Heart right ventricle (tissue), 16 donors: Measurements from ENCODE around the gene RBBP4. TPM values are rescaled to one million over a fixed set of nuclear protein-coding genes. Genes with fewer than 3 reads are reported as not detected.

Experiments used
- ATAC-seq, 8 donors: fragments of 200-7000 bp; cut with Tn5 transposase; one replicate each; pipeline ENCODE4 v1.9.1; 2020; ENCODE audit warnings: mild to moderate bottlenecking in 8 of 8, moderate library complexity in 8 of 8, moderate number of reproducible peaks in 1 of 8
- DNase-seq, 2 donors: peaks; one replicate each; pipeline ENCODE4 v3.0.0-alpha.2; 2020
- H3K27ac ChIP-seq, 10 donors: fragments of 200-600 bp; sonication (generic) in 2 of 10; one replicate each; pipeline versions ENCODE4 v1.5.0 to v1.8.0; 2020 to 2022; ENCODE audit warnings: mild to moderate bottlenecking in 3 of 10
- H3K27me3 ChIP-seq, 7 donors: fragments of 200-600 bp; one replicate each; pipeline ENCODE4 v1.8.0; 2021 to 2022; ENCODE audit warnings: mild to moderate bottlenecking in 2 of 7
- H3K36me3 ChIP-seq, 9 donors: fragments of 200-600 bp; sonication (generic) in 1 of 9; one replicate each; pipeline versions ENCODE4 v1.5.0 to v1.8.0; 2020 to 2022; ENCODE audit warnings: mild to moderate bottlenecking in 2 of 9
- H3K4me1 ChIP-seq, 9 donors: fragments of 200-600 bp; sonication (generic) in 1 of 9; one replicate each; pipeline versions ENCODE4 v1.5.0 to v1.8.0; 2020 to 2022; ENCODE audit warnings: mild to moderate bottlenecking in 4 of 9
- H3K4me3 ChIP-seq, 10 donors: fragments of 200-600 bp; sonication (generic) in 2 of 10; one replicate each; pipeline versions ENCODE4 v1.5.0 to v1.8.0; 2020 to 2022; ENCODE audit warnings: mild to moderate bottlenecking in 7 of 10, moderate library complexity in 2 of 10
- H3K9me3 ChIP-seq, 11 donors: fragments of 200-600 bp in 10 of 11; sonication (generic) in 2 of 11; one replicate each; pipeline versions ENCODE4 v1.5.0 to v1.8.0; 2013 to 2022; ENCODE audit warnings: mild to moderate bottlenecking in 2 of 11, control low read depth in 1 of 11, moderate library complexity in 1 of 11
- CTCF ChIP-seq, 9 donors: fragments of 200-600 bp; sonication (generic) in 2 of 9; IDR thresholded peaks; one replicate each; pipeline versions ENCODE4 v1.5.0 to v1.8.0; 2021 to 2022; ENCODE audit warnings: antibody characterized with exemption in 9 of 9, mild to moderate bottlenecking in 5 of 9, moderate library complexity in 1 of 9
- WGBS, 2 donors: extraction: QIAGEN DNeasy Blood & Tissue Kit; methylation state at CpG; one replicate each; pipeline ENCODE4 v1.1.7; 2013; ENCODE audit warnings: inconsistent platforms in 1 of 2; 5-methylcytosine and 5-hydroxymethylcytosine counted together
- intact Hi-C, 10 donors: fragments of 100-400 bp; cut with DNase I; formaldehyde crosslinking; loops; one replicate each; pipeline versions ENCODE4 v1.11.1 to v1.14.2; 2022
- polyA plus RNA-seq, 2 donors: library from polyadenylated mRNA; stranded (reverse); fragments of 200-250 nt; gene quantifications; one replicate each; pipeline ENCODE4 v1.2.3, GENCODE V29; 2013
- total RNA-seq, 10 donors: library from RNA; stranded (reverse); fragmentation: NEBNext Ultra II Directional in 3 of 10; extraction: Animal tissue kit (Norgen Biotek cat#: 25700) in 3 of 10; gene quantifications; one replicate each; pipeline versions ENCODE4 v1.2.1 to v1.2.4, GENCODE V29; 2021 to 2023
- donor health status: Arrhythmogenic right ventricular cardiomyopathy.
- donor health status: ischemic (EF 13 %, LVEDD 7.1; RV severe dilation, severe dysfunction).
- donor health status: healthy with polysubstance abuse.
- donor health status: DM: no; HTN: yes; CAD: no.
- donor health status: DM: no; HTN: no; CAD: no.
- donor health status: ischemic (EF 25% LVEDD 6.9; RV normal size, moderate dysfunction).
- donor health status: ischemic (EF 25% LVEDD 5.7; RV mildly dilated, moderate dysfunction).
- donor health status: healthy.
- donor health status: DM: yes; HTN: yes; CAD: no.
- donor health status: Ischemic cardiomyopathy.
- donor health status: ischemic (EF 35%, LVEDD 5.7; RV mildly dilated, moderate dysfunction).
- donor health status: nonischemic (EF 11% LVEDD 7.7; RV severe dilation, severe dysfunction).
- donor health status: DM: yes; HTN: yes; CAD: no.
- donor health status: PGD.
- donor health status: ischemic (EF 29% LVEDD 5.4; RV normal size, mild dysfunction).
- donor health status: nonischemic (EF 23%, LVEDD 6.1; RV moderate dilation, normal function).

RBBP4 gene
- total and polyA plus RNA-seq, 12 donors = 17.9 to 119 (median 109) TPM

GRCh38 chr1:32618673-32619221 lies 32.3 kb upstream of the RBBP4 start:
- no peaks in the 10 kb centered on the region for H3K4me1 ChIP-seq
- 97 to 98% methylated on average over 5 of the region's 5 CpGs for WGBS, 2 donors
- DNase-seq (no peak), ATAC-seq (no peak)
- H3K36me3 ChIP-seq = peaks cover 0 to 32% (median 3%) of the 10 kb centered on the region in 9 donors
- intact Hi-C loops = loop anchor here in 4 of 10 donors (10.0 kb wide), 4 partner anchors 94 to 174 kb away; no protein-coding TSS in a partner anchor
- no peak overlapping the region for H3K4me3 ChIP-seq
- no peaks in the 10 kb centered on the region for H3K27me3 ChIP-seq
- no peak overlapping the region for H3K27ac ChIP-seq
- no peak for TF ChIP-seq CTCF (IDR thresholded peaks at IDR 0.05)
- no peaks in the 10 kb centered on the region for H3K9me3 ChIP-seq

GRCh38 chr1:32619701-32620485 lies 31.1 kb upstream of the RBBP4 start:
- Histone ChIP-seq H3K9me3 (no peaks in the 10 kb centered on the region), H3K27ac (no peak overlapping the region), H3K36me3 (peaks cover 0 to 35% (median 3%) of the 10 kb centered on the region in 9 donors), H3K4me3 (no peak overlapping the region), H3K27me3 (no peaks in the 10 kb centered on the region), H3K4me1 (no peaks in the 10 kb centered on the region)
- DNase-seq = no peak
- TF ChIP-seq CTCF (IDR thresholded peaks at IDR 0.05) = peak in 5 of 9 donors; percentile 13 to 41 (median 26)
- intact Hi-C loops = loop anchor here in 5 of 10 donors (5.0 to 10.0 kb wide), 5 partner anchors 95 to 175 kb away; no protein-coding TSS in a partner anchor
- ATAC-seq = no peak
- WGBS, 2 donors = 76 to 82% methylated on average over 5 of the region's 5 CpGs

GRCh38 chr1:32622205-32622604 lies 28.8 kb upstream of the RBBP4 start:
- Histone ChIP-seq H3K4me1 (no peaks in the 10 kb centered on the region), H3K9me3 (no peaks in the 10 kb centered on the region), H3K27ac (no peak overlapping the region), H3K36me3 (peaks cover 0 to 54% (median 3%) of the 10 kb centered on the region in 9 donors), H3K27me3 (no peaks in the 10 kb centered on the region), H3K4me3 (no peak overlapping the region)
- DNase-seq = no peak
- no peak for ATAC-seq
- intact Hi-C loops = loop anchor here in 2 of 10 donors (5.0 to 10.0 kb wide), 2 partner anchors 175 to 177 kb away; no protein-coding TSS in a partner anchor
- 91 to 96% methylated on average over 2 of the region's 2 CpGs for WGBS, 2 donors
- no peak for TF ChIP-seq CTCF (IDR thresholded peaks at IDR 0.05)

- intact Hi-C loops = loop anchor here in 2 of 10 donors (5.0 to 10.0 kb wide), 2 partner anchors 176 to 178 kb away; no protein-coding TSS in a partner anchor
- ATAC-seq (no peak), DNase-seq (no peak)
- H3K4me1 ChIP-seq = no peaks in the 10 kb centered on the region
- H3K36me3 ChIP-seq = peaks cover 0 to 62% (median 9%) of the 10 kb centered on the region in 9 donors
- H3K27ac ChIP-seq = no peak overlapping the region
- H3K4me3 ChIP-seq = no peak overlapping the region
- no peaks in the 10 kb centered on the region for H3K9me3 ChIP-seq
- H3K27me3 ChIP-seq = no peaks in the 10 kb centered on the region
- no peak for TF ChIP-seq CTCF (IDR thresholded peaks at IDR 0.05)
- WGBS, 2 donors = 72 to 84% methylated on average over 3 of the region's 3 CpGs
These were observed 28.0 kb upstream of the RBBP4 start for GRCh38 chr1:32622806-32623681.
